Activated CD4-positive, alpha-beta memory T cell treated with anti-CD3 and anti-CD28 coated beads for 36 hours (primary cell): ENCODE results near the gene DCLK3. TPM values are rescaled to one million over a fixed set of nuclear protein-coding genes. Genes with fewer than 3 reads are reported as not detected.

Source experiments
- CTCF ChIA-PET: fragments of 350-600 bp; sonication (Branson Sonifier 250); formaldehyde crosslinking; loops from one replicate; lab custom pipeline; 2021; ENCODE audit warnings: antibody characterized with exemption, inconsistent platforms; lab: Charles Lee
- POLR2A ChIA-PET: fragments of 350-600 bp; sonication (Branson Sonifier 250); formaldehyde crosslinking; loops from one replicate; lab custom pipeline; 2021; ENCODE audit warnings: antibody characterized with exemption; lab: Charles Lee
- DNase-seq: peaks from one replicate; pipeline ENCODE4 v3.0.0-alpha.2; 2020
- H3K27ac Mint-ChIP-seq: one replicate; pipeline ENCODE4 v1.8.0; 2021; ENCODE audit warnings: mixed read lengths
- H3K27me3 Mint-ChIP-seq: one replicate; pipeline ENCODE4 v1.8.0; 2021; ENCODE audit warnings: mixed read lengths
- H3K36me3 Mint-ChIP-seq: one replicate; pipeline ENCODE4 v1.8.0; 2021; ENCODE audit warnings: mixed read lengths
- H3K4me1 Mint-ChIP-seq: one replicate; pipeline ENCODE4 v1.8.0; 2021; ENCODE audit warnings: low read depth, mixed read lengths
- H3K4me3 Mint-ChIP-seq: one replicate; pipeline ENCODE4 v1.8.0; 2021; ENCODE audit warnings: mild to moderate bottlenecking, mixed read lengths
- H3K9me3 Mint-ChIP-seq: one replicate; pipeline ENCODE4 v1.8.0; 2021; ENCODE audit warnings: mixed read lengths
- intact Hi-C: fragments of 100-400 bp; cut with micrococcal nuclease; formaldehyde crosslinking; loops from one replicate; pipeline ENCODE4 v1.15.1; 2023
- total RNA-seq, 2 experiments: library from RNA; stranded (reverse); gene quantifications; one replicate each; pipeline ENCODE4 v1.2.3, GENCODE V29; 2021

DCLK3 gene
- total RNA-seq, 2 experiments from 2014 or later: not detected

GRCh38 chr3:36681867-36682266 lies 82.5 kb downstream of the DCLK3 start:
- no peak overlapping the region for H3K4me3 Mint-ChIP-seq
- no peak overlapping the region for H3K27ac Mint-ChIP-seq
- H3K4me1 Mint-ChIP-seq: no peaks in the 10 kb centered on the region
- intact Hi-C loops: no loop called here
- H3K36me3 Mint-ChIP-seq: peaks cover 5% of the 10 kb centered on the region
- H3K9me3 Mint-ChIP-seq: peaks cover 28% of the 10 kb centered on the region
- ChIA-PET CTCF (no interaction called here), POLR2A (no interaction called here)
- DNase-seq: no peak
- H3K27me3 Mint-ChIP-seq: peaks cover 3% of the 10 kb centered on the region

- Mint-ChIP-seq H3K27me3 (peaks cover 3% of the 10 kb centered on the region), H3K4me1 (no peaks in the 10 kb centered on the region), H3K36me3 (peaks cover 5% of the 10 kb centered on the region), H3K4me3 (no peak overlapping the region), H3K9me3 (peaks cover 30% of the 10 kb centered on the region), H3K27ac (no peak overlapping the region)
- POLR2A ChIA-PET: no interaction called here
- CTCF ChIA-PET: no interaction called here
- no peak for DNase-seq
- intact Hi-C loops: no loop called here
Measured at GRCh38 chr3:36680952-36681351, 83.4 kb downstream of the DCLK3 start.

GRCh38 chr3:36679384-36680200 lies 84.8 kb downstream of the DCLK3 start:
- Mint-ChIP-seq H3K9me3 (peaks cover 34% of the 10 kb centered on the region), H3K27ac (no peak overlapping the region), H3K4me1 (no peaks in the 10 kb centered on the region), H3K4me3 (no peak overlapping the region), H3K36me3 (peaks cover 5% of the 10 kb centered on the region), H3K27me3 (peaks cover 3% of the 10 kb centered on the region)
- ChIA-PET CTCF (no interaction called here), POLR2A (no interaction called here)
- intact Hi-C loops: loop anchor here (1.0 kb wide), 1 partner anchor 233 kb away; no protein-coding TSS in a partner anchor
- DNase-seq: no peak

GRCh38 chr3:36678216-36679013 lies 85.9 kb downstream of the DCLK3 start:
- Mint-ChIP-seq H3K4me3 (no peak overlapping the region), H3K36me3 (peaks cover 5% of the 10 kb centered on the region), H3K27ac (no peak overlapping the region), H3K4me1 (no peaks in the 10 kb centered on the region), H3K9me3 (peaks cover 34% of the 10 kb centered on the region), H3K27me3 (no peaks in the 10 kb centered on the region)
- intact Hi-C loops: loop anchor here (1.0 kb wide), 1 partner anchor 234 kb away; no protein-coding TSS in a partner anchor
- DNase-seq: no peak
- POLR2A ChIA-PET: no interaction called here
- CTCF ChIA-PET: no interaction called here

GRCh38 chr3:36677331-36678007 lies 86.9 kb downstream of the DCLK3 start:
- peaks cover 5% of the 10 kb centered on the region for H3K36me3 Mint-ChIP-seq
- CTCF ChIA-PET: no interaction called here
- peaks cover 34% of the 10 kb centered on the region for H3K9me3 Mint-ChIP-seq
- no peak for DNase-seq
- no peaks in the 10 kb centered on the region for H3K4me1 Mint-ChIP-seq
- intact Hi-C loops: no loop called here
- H3K27ac Mint-ChIP-seq: no peak overlapping the region
- no peak overlapping the region for H3K4me3 Mint-ChIP-seq
- POLR2A ChIA-PET: no interaction called here
- H3K27me3 Mint-ChIP-seq: no peaks in the 10 kb centered on the region

GRCh38 chr3:36674816-36675215 lies 89.5 kb downstream of the DCLK3 start:
- no peaks in the 10 kb centered on the region for H3K27me3 Mint-ChIP-seq
- peaks cover 23% of the 10 kb centered on the region for H3K9me3 Mint-ChIP-seq
- H3K4me1 Mint-ChIP-seq: no peaks in the 10 kb centered on the region
- peaks cover under 1% of the 10 kb centered on the region for H3K36me3 Mint-ChIP-seq
- H3K27ac Mint-ChIP-seq: no peak overlapping the region
- intact Hi-C loops: no loop called here
- DNase-seq: no peak
- CTCF ChIA-PET: interaction anchor here (0.9 kb wide), 1 partner anchor 9 kb away, joined by 3 read pairs; no protein-coding TSS in a partner anchor
- POLR2A ChIA-PET: no interaction called here
- no peak overlapping the region for H3K4me3 Mint-ChIP-seq

GRCh38 chr3:36669764-36670163 lies 94.6 kb downstream of the DCLK3 start:
- CTCF ChIA-PET: no interaction called here
- H3K27me3 Mint-ChIP-seq: peaks cover 9% of the 10 kb centered on the region

GRCh38 chr3:36666166-36666565 lies 98.2 kb downstream of the DCLK3 start:
- Mint-ChIP-seq H3K27ac (no peak overlapping the region), H3K4me3 (no peak overlapping the region), H3K9me3 (no peaks in the 10 kb centered on the region), H3K36me3 (no peaks in the 10 kb centered on the region), H3K27me3 (peaks cover 14% of the 10 kb centered on the region), H3K4me1 (no peaks in the 10 kb centered on the region)
- no peak for DNase-seq
- ChIA-PET POLR2A (no interaction called here), CTCF (no interaction called here)
- intact Hi-C loops: no loop called here

More at GRCh38 chr3:36669764-36670163, 94.6 kb downstream of the DCLK3 start:
- intact Hi-C loops: no loop called here
- Mint-ChIP-seq H3K27ac (no peak overlapping the region), H3K4me1 (no peaks in the 10 kb centered on the region), H3K36me3 (no peaks in the 10 kb centered on the region), H3K4me3 (no peak overlapping the region), H3K9me3 (no peaks in the 10 kb centered on the region)
- POLR2A ChIA-PET: no interaction called here
- DNase-seq: no peak

- peaks cover 11% of the 10 kb centered on the region for H3K27me3 Mint-ChIP-seq
- no peak for DNase-seq
- no peak overlapping the region for H3K4me3 Mint-ChIP-seq
- intact Hi-C loops: no loop called here
- no peak overlapping the region for H3K27ac Mint-ChIP-seq
- ChIA-PET POLR2A (no interaction called here), CTCF (no interaction called here)
- H3K9me3 Mint-ChIP-seq: no peaks in the 10 kb centered on the region
- H3K4me1 Mint-ChIP-seq: no peaks in the 10 kb centered on the region
- no peaks in the 10 kb centered on the region for H3K36me3 Mint-ChIP-seq
Measured at GRCh38 chr3:36663666-36664291, 100.6 kb downstream of the DCLK3 start.

- Mint-ChIP-seq H3K36me3 (no peaks in the 10 kb centered on the region), H3K27ac (no peak overlapping the region), H3K4me1 (no peaks in the 10 kb centered on the region), H3K4me3 (no peak overlapping the region), H3K27me3 (peaks cover 18% of the 10 kb centered on the region), H3K9me3 (no peaks in the 10 kb centered on the region)
- intact Hi-C loops: no loop called here
- no peak for DNase-seq
- POLR2A ChIA-PET: no interaction called here
- CTCF ChIA-PET: no interaction called here
Measured at GRCh38 chr3:36662626-36663025, 101.7 kb downstream of the DCLK3 start.
